Body of pancreas (tissue), 4 donors: Measurements from ENCODE around the gene DYSF. TPM values are rescaled to one million over a fixed set of nuclear protein-coding genes. Genes with fewer than 3 reads are reported as not detected.
A peak's percentile ranks its signal among the peaks of the same experiment; 100 is the strongest.

Experiments used
- ATAC-seq: fragments of 150-250 bp; one replicate; pipeline ENCODE4 v1.9.1; 2016
- DNase-seq, 4 donors: peaks; one replicate each; pipeline ENCODE4 v3.0.0-alpha.2; 2019
- H3K27ac ChIP-seq, 4 donors: fragments of 200-600 bp; sonication (generic); 1 replicate in 3 of 4; 2 replicates in 1 of 4; pipeline versions ENCODE4 v1.5.1 to v1.6.1; 2016 to 2019; ENCODE audit warnings: mild to moderate bottlenecking in 1 of 4, mixed read lengths in 1 of 4, moderate library complexity in 1 of 4
- H3K27me3 ChIP-seq, 2 donors: fragments of 200-600 bp; sonication (generic); one replicate each; pipeline ENCODE4 v1.6.0; 2016; ENCODE audit warnings: mild to moderate bottlenecking in 1 of 2
- H3K36me3 ChIP-seq, 2 donors: fragments of 200-600 bp; sonication (generic); replicated peaks in 1 of 2; 2 replicates each; pipeline ENCODE4 v1.5.1; 2016; ENCODE audit warnings: low read depth in 2 of 2; ENCODE audit not compliant: insufficient read depth in 1 of 2
- H3K4me1 ChIP-seq: fragments of 200-600 bp; sonication (generic); one replicate; pipeline ENCODE4 v1.6.0; 2016
- H3K4me3 ChIP-seq, 2 donors: fragments of 200-600 bp; sonication (generic); 1 replicate in 1 of 2; 2 replicates in 1 of 2; pipeline ENCODE4 v1.5.1; 2016 to 2019
- H3K9me3 ChIP-seq, 3 donors: fragments of 200-600 bp; sonication (generic); 1 replicate in 2 of 3; 2 replicates in 1 of 3; pipeline ENCODE4 v1.5.1; 2016
- CTCF ChIP-seq, 7 experiments: fragments of 450-650 bp in 4 of 7; fragments of 200-600 bp in 3 of 7; sonication (generic) in 3 of 7; IDR thresholded peaks; one replicate each; pipeline ENCODE4 v1.5.1; 2016 to 2019; ENCODE audit warnings: antibody characterized with exemption in 7 of 7
- POLR2A ChIP-seq, 3 donors: fragments of 450-650 bp; IDR thresholded peaks; one replicate each; pipeline ENCODE4 v1.6.1; 2016; ENCODE audit warnings: antibody characterized with exemption in 3 of 3, mild to moderate bottlenecking in 2 of 3
- WGBS, 2 donors: methylation state at CpG; one replicate each; pipeline ENCODE4 v1.1.5; 2017; 5-methylcytosine and 5-hydroxymethylcytosine counted together
- intact Hi-C: fragments of 100-400 bp; cut with DNase I; formaldehyde crosslinking; loops from one replicate; pipeline ENCODE4 v1.15.1; 2023
- total RNA-seq, 2 donors: library from RNA; depleted of rRNA; stranded (reverse); fragments of >200 nt; gene quantifications; one replicate each; pipeline ENCODE4 v1.1.0, GENCODE V29; 2016

DYSF gene
- total RNA-seq, 2 donors from 2014 or later: 3.1 to 10.9 TPM

DNA sequence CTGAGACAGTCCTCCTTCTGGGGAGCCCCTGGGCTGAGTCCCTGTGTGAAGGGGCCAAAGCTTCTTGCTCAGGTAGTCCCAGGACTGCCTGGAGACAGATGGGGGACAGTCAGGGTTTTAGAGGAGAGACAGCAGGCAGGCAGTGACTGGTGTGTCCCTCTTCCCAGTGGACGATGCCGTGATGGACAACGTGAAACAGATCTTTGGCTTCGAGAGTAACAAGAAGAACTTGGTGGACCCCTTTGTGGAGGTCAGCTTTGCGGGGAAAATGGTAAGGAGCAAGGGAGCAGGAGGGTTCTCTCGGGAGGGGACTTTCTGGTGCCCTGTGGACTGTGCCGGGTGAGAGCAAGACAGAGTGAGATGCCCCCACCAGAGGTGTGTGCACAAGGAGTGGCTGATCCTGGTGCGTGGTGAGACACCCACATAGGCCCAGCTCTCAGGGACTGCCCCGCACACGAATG, 74.8 kb downstream of the DYSF start:
- no peak for TF ChIP-seq CTCF (IDR thresholded peaks at IDR 0.05)
- TF ChIP-seq POLR2A (IDR thresholded peaks at IDR 0.05): no peak
- Histone ChIP-seq H3K36me3 (no peaks in the 10 kb centered on the region), H3K27ac (no peak overlapping the region), H3K9me3 (no peaks in the 10 kb centered on the region), H3K4me3 (no peak overlapping the region), H3K4me1 (no peaks in the 10 kb centered on the region), H3K27me3 (no peaks in the 10 kb centered on the region)
- WGBS, 2 donors: 60 to 75% methylated on average over 10 of the region's 10 CpGs
- intact Hi-C loops: no loop called here
- DNase-seq (peak in 1 of 4 donors; percentile 0), ATAC-seq (no peak)

- intact Hi-C loops: no loop called here
- ATAC-seq: no peak
- 80 to 82% methylated on average over 4 of the region's 4 CpGs for WGBS, 2 donors
Measured at GRCh38 chr2:71528749-71529148, 75.4 kb downstream of the DYSF start.

GRCh38 chr2:71530211-71530610, 76.8 kb downstream of the DYSF start:
- Histone ChIP-seq H3K9me3 (no peaks in the 10 kb centered on the region), H3K36me3 (no peaks in the 10 kb centered on the region), H3K27me3 (no peaks in the 10 kb centered on the region), H3K27ac (no peak overlapping the region), H3K4me3 (no peak overlapping the region), H3K4me1 (no peaks in the 10 kb centered on the region)
- no peak for TF ChIP-seq POLR2A (IDR thresholded peaks at IDR 0.05)
- no peak for TF ChIP-seq CTCF (IDR thresholded peaks at IDR 0.05)
- no peak for ATAC-seq
- no peak for DNase-seq
- 52 to 54% methylated on average over 8 of the region's 8 CpGs for WGBS, 2 donors
- intact Hi-C loops: no loop called here

More at GRCh38 chr2:71528749-71529148, 75.4 kb downstream of the DYSF start:
- DNase-seq: peak in 1 of 4 donors; percentile 2
- TF ChIP-seq POLR2A (IDR thresholded peaks at IDR 0.05): no peak
- Histone ChIP-seq H3K4me1 (no peaks in the 10 kb centered on the region), H3K4me3 (no peak overlapping the region), H3K9me3 (no peaks in the 10 kb centered on the region), H3K27me3 (no peaks in the 10 kb centered on the region), H3K27ac (no peak overlapping the region), H3K36me3 (no peaks in the 10 kb centered on the region)

GRCh38 chr2:71530641-71531332, 77.4 kb downstream of the DYSF start:
- intact Hi-C loops: no loop called here
- peak in 2 of 4 donors; percentile 26 to 38 for DNase-seq
- H3K27ac ChIP-seq: no peak overlapping the region
- TF ChIP-seq POLR2A (IDR thresholded peaks at IDR 0.05) (no peak), CTCF (IDR thresholded peaks at IDR 0.05) (peak; percentile 23 to 56 (median 46))
- ATAC-seq: no peak
- H3K9me3 ChIP-seq: no peaks in the 10 kb centered on the region
- 72 to 77% methylated on average over 7 of the region's 7 CpGs for WGBS, 2 donors
- no peaks in the 10 kb centered on the region for H3K27me3 ChIP-seq
- no peak overlapping the region for H3K4me3 ChIP-seq
- no peaks in the 10 kb centered on the region for H3K36me3 ChIP-seq
- H3K4me1 ChIP-seq: no peaks in the 10 kb centered on the region

- Histone ChIP-seq H3K27ac (no peak overlapping the region), H3K9me3 (no peaks in the 10 kb centered on the region), H3K4me3 (no peak overlapping the region), H3K4me1 (no peaks in the 10 kb centered on the region), H3K36me3 (no peaks in the 10 kb centered on the region), H3K27me3 (no peaks in the 10 kb centered on the region)
- 36 to 43% methylated on average over 9 of the region's 9 CpGs for WGBS, 2 donors
- intact Hi-C loops: no loop called here
- no peak for DNase-seq
- TF ChIP-seq CTCF (IDR thresholded peaks at IDR 0.05) (no peak), POLR2A (IDR thresholded peaks at IDR 0.05) (no peak)
- ATAC-seq: peak; percentile 55
Measured at GRCh38 chr2:71531522-71532047, 78.2 kb downstream of the DYSF start.
